ENCODE measurements around the gene ARHGAP11A. TPM values are rescaled to one million over a fixed set of nuclear protein-coding genes. Genes with fewer than 3 reads are reported as not detected.

The ARHGAP11A gene
- total and polyA plus RNA-seq, 9 donors = 10.6 to 28.7 (median 17.7) TPM

DNA sequence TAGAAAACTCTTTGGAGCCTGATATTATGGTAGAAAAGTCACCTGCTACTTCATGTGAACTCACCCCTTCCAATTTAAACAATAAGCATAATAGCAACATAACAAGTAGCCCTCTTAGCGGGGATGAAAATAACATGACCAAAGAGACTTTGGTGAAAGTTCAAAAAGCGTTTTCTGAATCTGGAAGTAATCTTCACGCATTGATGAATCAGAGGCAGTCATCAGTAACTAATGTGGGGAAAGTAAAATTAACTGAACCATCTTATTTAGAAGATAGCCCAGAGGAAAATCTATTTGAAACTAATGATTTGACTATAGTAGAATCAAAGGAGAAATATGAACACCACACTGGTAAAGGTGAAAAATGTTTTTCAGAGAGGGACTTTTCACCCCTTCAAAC lies 21.1 kb downstream of the ARHGAP11A start:
- Histone ChIP-seq H3K4me3 (ENCODE audit: low read length) (no peak overlapping the region), H3K9me3 (replicated peaks; ENCODE audit: control insufficient read depth, low read depth, low read length) (no peaks in the 10 kb centered on the region), H3K27ac (ENCODE audit: low read length) (no peak overlapping the region), H3K36me3 (ENCODE audit: control insufficient read depth, insufficient read depth, low read length) (peaks cover 18% of the 10 kb centered on the region), H3K27me3 (ENCODE audit: control insufficient read depth, insufficient read depth, low read length) (no peaks in the 10 kb centered on the region), H3K4me1 (ENCODE audit: control insufficient read depth, insufficient read depth, low read length) (peaks cover under 1% of the 10 kb centered on the region)
- no CpG with 5 or more reads among the region's 3 CpGs for WGBS (ENCODE audit: insufficient coverage)
- DNase-seq = no peak

DNA sequence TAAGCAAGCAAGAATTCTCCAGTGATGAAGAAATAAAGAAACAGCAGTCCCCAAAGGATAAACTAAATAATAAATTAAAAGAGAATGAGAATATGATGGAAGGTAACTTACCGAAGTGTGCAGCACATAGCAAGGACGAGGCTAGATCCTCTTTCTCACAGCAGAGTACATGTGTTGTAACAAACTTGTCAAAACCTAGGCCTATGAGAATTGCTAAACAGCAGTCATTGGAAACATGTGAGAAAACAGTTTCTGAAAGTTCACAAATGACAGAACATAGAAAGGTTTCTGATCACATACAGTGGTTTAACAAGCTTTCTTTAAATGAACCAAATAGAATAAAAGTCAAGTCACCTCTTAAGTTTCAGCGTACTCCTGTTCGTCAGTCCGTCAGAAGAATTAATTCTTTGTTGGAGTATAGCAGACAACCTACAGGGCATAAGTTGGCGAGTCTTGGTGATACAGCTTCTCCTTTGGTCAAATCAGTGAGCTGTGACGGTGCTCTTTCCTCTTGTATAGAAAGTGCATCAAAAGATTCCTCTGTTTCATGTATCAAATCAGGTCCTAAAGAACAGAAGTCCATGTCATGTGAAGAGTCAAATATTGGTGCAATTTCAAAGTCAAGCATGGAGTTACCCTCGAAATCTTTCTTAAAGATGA lies 21.7 kb downstream of the ARHGAP11A start:
- H3K9me3 ChIP-seq (replicated peaks; ENCODE audit: control insufficient read depth, low read depth, low read length) = no peaks in the 10 kb centered on the region
- no CpG with 5 or more reads among the region's 8 CpGs for WGBS (ENCODE audit: insufficient coverage)

DNA sequence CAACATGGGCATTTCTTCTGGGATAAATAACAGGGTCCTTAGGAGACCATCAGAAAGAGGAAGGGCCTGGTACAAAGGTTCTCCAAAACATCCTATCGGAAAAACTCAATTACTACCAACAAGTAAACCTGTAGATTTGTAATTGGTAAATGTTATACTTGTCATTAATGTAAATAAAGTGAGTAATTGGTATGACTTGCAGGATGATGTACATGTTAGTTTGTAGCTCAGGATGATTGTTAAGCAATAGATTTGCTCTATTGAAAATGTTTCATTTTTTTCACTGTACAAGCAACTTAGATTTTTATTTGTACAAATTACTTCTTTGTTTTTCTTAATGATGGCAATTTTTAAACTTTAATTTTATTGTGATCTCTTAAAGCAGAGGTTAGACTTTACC lies 22.4 kb downstream of the ARHGAP11A start:
- no CpG with 5 or more reads among the region's 1 CpG for WGBS (ENCODE audit: insufficient coverage)
- no peak for DNase-seq
- Histone ChIP-seq H3K9me3 (replicated peaks; ENCODE audit: control insufficient read depth, low read depth, low read length) (no peaks in the 10 kb centered on the region), H3K4me3 (ENCODE audit: low read length) (no peak overlapping the region), H3K27me3 (ENCODE audit: control insufficient read depth, insufficient read depth, low read length) (no peaks in the 10 kb centered on the region), H3K27ac (ENCODE audit: low read length) (no peak overlapping the region), H3K4me1 (ENCODE audit: control insufficient read depth, insufficient read depth, low read length) (peaks cover 3% of the 10 kb centered on the region), H3K36me3 (ENCODE audit: control insufficient read depth, insufficient read depth, low read length) (peaks cover 18% of the 10 kb centered on the region)

More for the DNA sequence above, 21.7 kb downstream of the ARHGAP11A start:
- peaks cover 18% of the 10 kb centered on the region for H3K36me3 ChIP-seq (ENCODE audit: control insufficient read depth, insufficient read depth, low read length)
- no peak overlapping the region for H3K27ac ChIP-seq (ENCODE audit: low read length)
- DNase-seq = no peak
- peaks cover 3% of the 10 kb centered on the region for H3K4me1 ChIP-seq (ENCODE audit: control insufficient read depth, insufficient read depth, low read length)
- no peaks in the 10 kb centered on the region for H3K27me3 ChIP-seq (ENCODE audit: control insufficient read depth, insufficient read depth, low read length)
- no peak overlapping the region for H3K4me3 ChIP-seq (ENCODE audit: low read length)

DNA sequence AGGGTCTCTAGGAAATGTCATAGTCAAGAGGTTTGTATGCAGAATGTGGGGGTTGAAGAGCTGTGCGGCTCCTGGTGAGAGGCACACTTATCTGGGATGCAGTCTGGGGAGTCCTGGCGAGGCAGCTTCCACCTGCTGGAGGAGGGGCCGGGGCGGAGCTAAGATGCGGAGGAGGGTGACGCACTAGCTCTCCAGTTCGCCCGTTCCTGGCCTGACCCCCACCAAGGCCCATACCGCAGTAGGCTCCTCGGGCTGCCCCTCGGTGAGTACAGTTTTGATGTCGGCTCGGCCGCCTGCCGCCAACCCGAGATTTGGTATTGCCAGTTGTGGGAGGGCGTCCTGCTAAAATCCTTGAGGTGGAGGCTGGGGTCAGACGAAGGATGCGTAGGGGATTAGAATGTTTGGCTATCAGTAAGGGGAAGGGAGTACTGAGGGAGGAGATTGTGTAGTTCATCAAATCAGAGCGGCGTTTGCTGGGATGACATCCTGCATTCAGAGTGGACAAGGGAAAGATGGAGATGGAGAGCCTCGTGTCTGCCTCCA lies 26.3 kb downstream of the ARHGAP11A start, which contains the start of gene SCG5:
Gene SCG5, plus strand, starts transcription at position 194 of the 543 bp plus-strand sequence. CDS start 1,883 bp downstream, outside the sequence.
- Histone ChIP-seq H3K4me1 (ENCODE audit: control insufficient read depth, insufficient read depth, low read length) (peaks cover 3% of the 10 kb centered on the region), H3K27ac (ENCODE audit: low read length) (peak within 1 kb of the TSS; percentile 52), H3K36me3 (ENCODE audit: control insufficient read depth, insufficient read depth, low read length) (peaks cover 8% of the 10 kb centered on the region), H3K4me3 (ENCODE audit: low read length) (peak within 1 kb of the TSS; percentile 40), H3K9me3 (replicated peaks; ENCODE audit: control insufficient read depth, low read depth, low read length) (no peaks in the 10 kb centered on the region), H3K27me3 (ENCODE audit: control insufficient read depth, insufficient read depth, low read length) (no peaks in the 10 kb centered on the region)
- WGBS (ENCODE audit: insufficient coverage) = 9% methylated on average over 19 of the region's 22 CpGs
- peak; percentile 88 for DNase-seq

GRCh38 chr15:32642667-32643435 lies 27.5 kb downstream of the ARHGAP11A start:
- no peaks in the 10 kb centered on the region for H3K36me3 ChIP-seq (ENCODE audit: control insufficient read depth, insufficient read depth, low read length)
- H3K27ac ChIP-seq (ENCODE audit: low read length) = no peak overlapping the region
- H3K27me3 ChIP-seq (ENCODE audit: control insufficient read depth, insufficient read depth, low read length) = no peaks in the 10 kb centered on the region
- peaks cover 3% of the 10 kb centered on the region for H3K4me1 ChIP-seq (ENCODE audit: control insufficient read depth, insufficient read depth, low read length)
- H3K9me3 ChIP-seq (replicated peaks; ENCODE audit: control insufficient read depth, low read depth, low read length) = no peaks in the 10 kb centered on the region
- H3K4me3 ChIP-seq (ENCODE audit: low read length) = no peak overlapping the region
- DNase-seq = no peak
- 66% methylated on average over 4 of the region's 5 CpGs for WGBS (ENCODE audit: insufficient coverage)

- H3K4me1 ChIP-seq (ENCODE audit: control insufficient read depth, insufficient read depth, low read length) = peaks cover 3% of the 10 kb centered on the region
- no CpG with 5 or more reads among the region's 1 CpG for WGBS (ENCODE audit: insufficient coverage)
- no peak overlapping the region for H3K4me3 ChIP-seq (ENCODE audit: low read length)
Observed at GRCh38 chr15:32643907-32644445, 28.7 kb downstream of the ARHGAP11A start.

DNA sequence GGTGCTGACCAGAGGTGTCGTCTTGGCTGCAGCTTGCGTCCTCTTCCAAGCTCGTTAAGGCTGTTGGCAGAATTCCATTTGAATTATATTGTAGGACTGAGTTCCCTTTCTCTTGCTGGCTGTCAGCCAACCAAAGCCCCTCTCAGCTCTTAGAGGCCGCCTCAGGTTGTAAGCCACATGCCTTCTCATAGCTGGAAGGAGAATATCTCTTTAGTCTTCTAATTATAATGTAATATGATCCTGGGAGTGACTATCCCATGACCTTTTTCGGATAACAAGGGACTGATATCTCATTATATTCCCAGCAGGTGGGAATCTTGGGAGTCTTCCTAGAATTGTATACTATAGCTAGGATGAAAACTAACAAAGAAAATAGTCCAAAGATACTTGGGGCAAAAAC lies 31.0 kb downstream of the ARHGAP11A start:
- Histone ChIP-seq H3K27ac (ENCODE audit: low read length) (no peak overlapping the region), H3K36me3 (ENCODE audit: control insufficient read depth, insufficient read depth, low read length) (no peaks in the 10 kb centered on the region), H3K27me3 (ENCODE audit: control insufficient read depth, insufficient read depth, low read length) (no peaks in the 10 kb centered on the region), H3K4me3 (ENCODE audit: low read length) (no peak overlapping the region), H3K4me1 (ENCODE audit: control insufficient read depth, insufficient read depth, low read length) (peaks cover 3% of the 10 kb centered on the region), H3K9me3 (replicated peaks; ENCODE audit: control insufficient read depth, low read depth, low read length) (no peaks in the 10 kb centered on the region)
- WGBS (ENCODE audit: insufficient coverage) = 32% methylated on average over 3 of the region's 5 CpGs
- no peak for DNase-seq

More at GRCh38 chr15:32643907-32644445, 28.7 kb downstream of the ARHGAP11A start:
- Histone ChIP-seq H3K27me3 (ENCODE audit: control insufficient read depth, insufficient read depth, low read length) (no peaks in the 10 kb centered on the region), H3K9me3 (replicated peaks; ENCODE audit: control insufficient read depth, low read depth, low read length) (no peaks in the 10 kb centered on the region), H3K27ac (ENCODE audit: low read length) (no peak overlapping the region), H3K36me3 (ENCODE audit: control insufficient read depth, insufficient read depth, low read length) (no peaks in the 10 kb centered on the region)
- DNase-seq = no peak

GRCh38 chr15:32649342-32649741 lies 34.0 kb downstream of the ARHGAP11A start:
- Histone ChIP-seq H3K9me3 (replicated peaks; ENCODE audit: control insufficient read depth, low read depth, low read length) (no peaks in the 10 kb centered on the region), H3K36me3 (ENCODE audit: control insufficient read depth, insufficient read depth, low read length) (no peaks in the 10 kb centered on the region), H3K27me3 (ENCODE audit: control insufficient read depth, insufficient read depth, low read length) (no peaks in the 10 kb centered on the region), H3K4me3 (ENCODE audit: low read length) (no peak overlapping the region), H3K4me1 (ENCODE audit: control insufficient read depth, insufficient read depth, low read length) (no peaks in the 10 kb centered on the region), H3K27ac (ENCODE audit: low read length) (no peak overlapping the region)
- DNase-seq = no peak
- 50% methylated on average over 2 of the region's 5 CpGs for WGBS (ENCODE audit: insufficient coverage)

GRCh38 chr15:32651229-32651837 lies 36.0 kb downstream of the ARHGAP11A start:
- H3K4me1 ChIP-seq (ENCODE audit: control insufficient read depth, insufficient read depth, low read length) = no peaks in the 10 kb centered on the region
- H3K27ac ChIP-seq (ENCODE audit: low read length) = no peak overlapping the region
- H3K36me3 ChIP-seq (ENCODE audit: control insufficient read depth, insufficient read depth, low read length) = no peaks in the 10 kb centered on the region
- WGBS (ENCODE audit: insufficient coverage) = 45% methylated on average over 4 of the region's 6 CpGs
- peak; percentile 52 for DNase-seq
- H3K9me3 ChIP-seq (replicated peaks; ENCODE audit: control insufficient read depth, low read depth, low read length) = no peaks in the 10 kb centered on the region
- no peak overlapping the region for H3K4me3 ChIP-seq (ENCODE audit: low read length)
- no peaks in the 10 kb centered on the region for H3K27me3 ChIP-seq (ENCODE audit: control insufficient read depth, insufficient read depth, low read length)

DNA sequence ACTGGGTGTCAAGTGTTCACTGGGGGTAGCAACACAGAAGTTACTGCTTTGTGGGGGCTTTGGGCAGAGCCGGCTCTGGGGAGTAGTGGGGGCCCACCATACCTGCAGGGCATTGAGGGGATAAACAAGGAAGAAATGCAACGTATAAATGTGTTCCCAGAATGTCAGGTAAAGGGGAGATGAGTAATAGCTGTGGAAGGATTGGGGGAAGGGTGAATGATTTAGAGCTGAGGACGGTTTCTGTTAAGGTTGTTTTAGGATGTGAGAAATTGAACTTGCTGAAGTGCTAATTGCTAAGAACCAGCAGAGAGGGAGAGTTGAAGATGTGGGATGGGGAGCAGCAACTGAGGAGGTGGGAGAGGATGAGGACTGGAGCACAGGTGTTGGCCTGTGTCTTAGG lies 36.9 kb downstream of the ARHGAP11A start:
- Histone ChIP-seq H3K4me3 (ENCODE audit: low read length) (no peak overlapping the region), H3K9me3 (replicated peaks; ENCODE audit: control insufficient read depth, low read depth, low read length) (no peaks in the 10 kb centered on the region)
- 71% methylated on average over 3 of the region's 3 CpGs for WGBS (ENCODE audit: insufficient coverage)

More for the DNA sequence above, 36.9 kb downstream of the ARHGAP11A start:
- Histone ChIP-seq H3K27ac (ENCODE audit: low read length) (no peak overlapping the region), H3K27me3 (ENCODE audit: control insufficient read depth, insufficient read depth, low read length) (no peaks in the 10 kb centered on the region), H3K36me3 (ENCODE audit: control insufficient read depth, insufficient read depth, low read length) (no peaks in the 10 kb centered on the region), H3K4me1 (ENCODE audit: control insufficient read depth, insufficient read depth, low read length) (no peaks in the 10 kb centered on the region)
- DNase-seq = no peak
